ENCODE results near the gene KIF26A.

DNA sequence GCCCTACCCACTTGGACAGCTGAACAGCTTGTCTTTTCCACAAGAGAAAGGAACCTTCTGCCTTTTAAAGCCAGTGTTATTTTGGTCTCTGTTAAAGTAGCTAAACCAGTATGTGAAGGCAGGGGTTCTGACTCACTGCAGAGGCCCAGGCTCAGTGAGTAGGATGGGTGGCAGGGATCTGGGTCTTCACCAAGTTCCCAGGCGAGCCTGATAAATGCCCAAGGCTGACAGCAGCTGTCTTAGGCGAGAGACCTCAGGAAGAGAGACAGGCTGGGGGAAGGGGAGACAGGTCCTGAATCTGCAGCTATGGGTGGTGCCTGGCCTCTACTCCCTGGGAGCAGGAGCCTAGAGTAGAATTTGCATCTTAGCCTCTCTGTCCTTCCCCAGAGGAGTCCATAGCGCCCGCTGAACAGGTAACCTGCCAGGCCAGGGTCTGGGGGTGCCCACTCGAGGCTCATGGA is 18.1 kb upstream of the KIF26A start:
- TF ChIP-seq, protein P1, sequence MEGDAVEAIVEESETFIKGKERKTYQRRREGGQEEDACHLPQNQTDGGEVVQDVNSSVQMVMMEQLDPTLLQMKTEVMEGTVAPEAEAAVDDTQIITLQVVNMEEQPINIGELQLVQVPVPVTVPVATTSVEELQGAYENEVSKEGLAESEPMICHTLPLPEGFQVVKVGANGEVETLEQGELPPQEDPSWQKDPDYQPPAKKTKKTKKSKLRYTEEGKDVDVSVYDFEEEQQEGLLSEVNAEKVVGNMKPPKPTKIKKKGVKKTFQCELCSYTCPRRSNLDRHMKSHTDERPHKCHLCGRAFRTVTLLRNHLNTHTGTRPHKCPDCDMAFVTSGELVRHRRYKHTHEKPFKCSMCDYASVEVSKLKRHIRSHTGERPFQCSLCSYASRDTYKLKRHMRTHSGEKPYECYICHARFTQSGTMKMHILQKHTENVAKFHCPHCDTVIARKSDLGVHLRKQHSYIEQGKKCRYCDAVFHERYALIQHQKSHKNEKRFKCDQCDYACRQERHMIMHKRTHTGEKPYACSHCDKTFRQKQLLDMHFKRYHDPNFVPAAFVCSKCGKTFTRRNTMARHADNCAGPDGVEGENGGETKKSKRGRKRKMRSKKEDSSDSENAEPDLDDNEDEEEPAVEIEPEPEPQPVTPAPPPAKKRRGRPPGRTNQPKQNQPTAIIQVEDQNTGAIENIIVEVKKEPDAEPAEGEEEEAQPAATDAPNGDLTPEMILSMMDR (tag by site-specific recombination; IDR thresholded peaks at IDR 0.05) = no peak
- TF ChIP-seq, protein P2, sequence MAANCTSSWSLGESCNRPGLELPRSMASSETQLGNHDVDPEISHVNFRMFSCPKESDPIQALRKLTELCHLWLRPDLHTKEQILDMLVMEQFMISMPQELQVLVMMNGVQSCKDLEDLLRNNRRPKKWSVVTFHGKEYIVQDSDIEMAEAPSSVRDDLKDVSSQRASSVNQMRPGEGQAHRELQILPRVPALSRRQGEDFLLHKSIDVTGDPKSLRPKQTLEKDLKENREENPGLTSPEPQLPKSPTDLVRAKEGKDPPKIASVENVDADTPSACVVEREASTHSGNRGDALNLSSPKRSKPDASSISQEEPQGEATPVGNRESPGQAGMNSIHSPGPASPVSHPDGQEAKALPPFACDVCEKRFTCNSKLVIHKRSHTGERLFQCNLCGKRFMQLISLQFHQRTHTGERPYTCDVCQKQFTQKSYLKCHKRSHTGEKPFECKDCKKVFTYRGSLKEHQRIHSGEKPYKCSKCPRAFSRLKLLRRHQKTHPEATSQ (tag by site-specific recombination; IDR thresholded peaks at IDR 0.05) = no peak

Measured in HEK293 (cell line).